Right lung (tissue), 5 donors: ENCODE data around the gene GALNT14. TPM values are rescaled to one million over a fixed set of nuclear protein-coding genes. Genes with fewer than 3 reads are reported as not detected.
"Not testable (repeated sequence)": the region's sequence is repeated elsewhere in the genome, so short reads cannot be mapped to it uniquely, and the experiment has no call there.

ENCODE experiments used
- DNase-seq, 2 donors: peaks; one replicate each; pipeline ENCODE4 v3.0.0-alpha.2; 2013
- polyA plus RNA-seq, 5 donors: library from polyadenylated mRNA; unstranded; fragments of 120-200 nt; gene quantifications; one replicate each; pipeline versions ENCODE4 v1.2.1 to v1.2.3, GENCODE V29; 2013; ENCODE audit warnings: inconsistent platforms in 1 of 5, low replicate concordance in 1 of 5; ENCODE audit not compliant: insufficient read length in 5 of 5, insufficient read depth in 1 of 5

The GALNT14 gene
- polyA plus RNA-seq, 5 donors = 4.4 to 7.6 (median 5.4) TPM

DNA sequence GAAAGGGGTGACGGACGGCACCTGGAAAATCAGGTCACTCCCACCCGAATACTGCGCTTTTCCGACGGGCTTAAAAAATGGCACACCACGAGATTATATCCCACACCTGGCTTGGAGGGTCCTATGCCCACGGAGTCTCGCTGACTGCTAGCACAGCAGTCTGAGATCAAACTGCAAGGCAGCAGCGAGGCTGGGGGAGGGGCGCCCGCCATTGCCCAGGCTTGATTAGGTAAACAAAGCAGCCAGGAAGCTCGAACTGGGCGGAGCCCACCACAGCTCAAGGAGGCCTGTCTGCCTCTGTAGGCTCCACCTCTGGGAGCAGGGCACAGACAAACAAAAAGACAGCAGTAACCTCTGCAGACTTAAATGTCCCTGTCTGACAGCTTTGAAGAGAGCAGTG lies 233.8 kb downstream of the GALNT14 start:
- DNase-seq = not testable (repeated sequence)

DNA sequence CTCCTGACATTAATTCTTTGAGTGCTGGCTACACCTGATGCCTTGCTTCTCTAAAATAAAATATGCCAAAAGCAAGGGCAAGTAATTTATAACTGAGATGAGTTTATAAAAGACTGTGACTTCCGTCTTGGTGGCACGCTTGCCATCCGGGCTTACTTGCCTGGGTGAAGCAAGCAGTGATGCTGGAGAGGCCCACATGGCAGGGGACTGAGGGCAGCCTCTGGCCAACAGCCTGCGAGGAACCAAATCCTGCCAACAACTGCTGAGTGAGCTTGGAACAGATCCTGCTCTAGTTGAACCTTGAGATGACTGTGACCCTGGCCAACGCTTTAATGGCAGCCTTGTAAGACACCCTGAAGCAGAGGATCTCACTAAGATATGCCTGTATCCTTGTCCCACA lies 234.9 kb downstream of the GALNT14 start:
- no peak for DNase-seq

GRCh38 chr2:30900381-30900780 lies 237.9 kb downstream of the GALNT14 start:
- DNase-seq = peak; percentile 62 to 75

GRCh38 chr2:30899516-30900054 lies 238.7 kb downstream of the GALNT14 start:
- no peak for DNase-seq

GRCh38 chr2:30897539-30897938 lies 240.7 kb downstream of the GALNT14 start:
- no peak for DNase-seq

- DNase-seq = no peak
Observed at GRCh38 chr2:30894498-30895119, 243.6 kb downstream of the GALNT14 start.

DNA sequence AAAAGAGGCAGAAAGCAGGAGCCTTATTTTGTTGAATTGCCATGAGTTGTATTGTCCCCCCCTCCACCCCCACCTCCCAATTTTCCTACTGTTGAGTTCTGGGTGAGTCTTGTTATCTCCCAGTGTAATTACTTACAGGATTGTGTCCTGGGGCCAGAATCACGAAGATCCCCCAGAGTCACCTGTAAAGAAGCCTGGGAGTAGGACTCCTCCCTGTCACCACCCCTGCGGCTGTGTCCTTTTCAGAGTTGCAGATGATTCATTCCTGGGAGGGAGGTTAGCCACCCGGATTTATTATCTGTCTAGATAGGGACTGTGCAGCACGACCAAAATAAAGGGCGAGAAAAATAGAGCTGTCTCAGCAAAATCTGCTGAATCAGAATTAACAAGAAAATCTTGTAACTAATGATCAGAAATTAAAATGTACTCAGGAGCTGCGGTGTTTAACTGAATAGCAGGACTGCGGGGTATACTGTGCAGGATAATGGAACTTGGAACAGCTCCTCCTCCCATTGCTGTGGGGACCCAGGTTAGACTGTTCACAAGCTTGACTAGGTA lies 249.3 kb downstream of the GALNT14 start:
- no peak for DNase-seq

- DNase-seq = no peak
Observed at GRCh38 chr2:30886080-30886479, 252.2 kb downstream of the GALNT14 start.

DNA sequence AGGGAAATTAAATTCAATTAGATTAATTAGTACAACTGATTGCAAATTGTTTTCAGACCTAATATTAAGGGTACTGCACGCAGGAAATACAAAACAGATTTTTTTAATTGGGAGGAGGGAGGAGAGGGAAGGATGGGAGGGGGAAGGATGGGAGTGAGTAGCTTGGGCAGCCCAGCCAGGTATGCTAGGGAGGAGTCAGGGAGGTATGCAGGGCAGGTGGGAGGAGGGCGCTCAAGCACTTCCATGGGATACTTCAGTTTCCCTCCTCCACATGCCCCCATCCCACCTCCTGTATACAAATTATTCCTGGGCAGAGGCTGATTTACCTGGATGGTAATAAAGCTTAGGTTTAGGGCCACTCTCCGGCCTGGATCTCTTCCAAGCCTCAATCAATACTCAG lies 254.4 kb downstream of the GALNT14 start:
- DNase-seq = no peak

DNA sequence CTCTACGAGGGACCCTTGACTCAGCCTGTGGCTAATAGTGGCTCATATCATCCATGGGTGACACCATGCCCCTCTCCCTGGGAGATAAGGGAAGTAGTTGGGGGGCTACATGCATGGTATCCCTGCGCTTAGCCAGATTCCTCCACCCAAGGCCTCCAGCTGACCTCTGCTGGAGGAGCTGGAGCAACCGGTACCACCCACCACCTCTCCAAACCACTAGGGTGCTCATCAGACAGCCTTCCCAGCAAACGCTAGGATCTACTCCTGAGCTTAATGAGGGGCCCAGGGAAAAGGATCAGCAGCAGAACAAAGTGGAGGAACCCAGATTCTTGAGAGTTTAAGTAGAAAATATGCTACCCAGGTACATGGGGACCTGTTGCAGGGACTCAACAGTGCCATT lies 255.1 kb downstream of the GALNT14 start:
- DNase-seq = no peak

GRCh38 chr2:30880516-30880915 lies 257.7 kb downstream of the GALNT14 start:
- no peak for DNase-seq

- DNase-seq = no peak
Observed at GRCh38 chr2:30877833-30878232, 260.4 kb downstream of the GALNT14 start.

GRCh38 chr2:30872797-30873196 lies 265.4 kb downstream of the GALNT14 start:
- DNase-seq = no peak

DNA sequence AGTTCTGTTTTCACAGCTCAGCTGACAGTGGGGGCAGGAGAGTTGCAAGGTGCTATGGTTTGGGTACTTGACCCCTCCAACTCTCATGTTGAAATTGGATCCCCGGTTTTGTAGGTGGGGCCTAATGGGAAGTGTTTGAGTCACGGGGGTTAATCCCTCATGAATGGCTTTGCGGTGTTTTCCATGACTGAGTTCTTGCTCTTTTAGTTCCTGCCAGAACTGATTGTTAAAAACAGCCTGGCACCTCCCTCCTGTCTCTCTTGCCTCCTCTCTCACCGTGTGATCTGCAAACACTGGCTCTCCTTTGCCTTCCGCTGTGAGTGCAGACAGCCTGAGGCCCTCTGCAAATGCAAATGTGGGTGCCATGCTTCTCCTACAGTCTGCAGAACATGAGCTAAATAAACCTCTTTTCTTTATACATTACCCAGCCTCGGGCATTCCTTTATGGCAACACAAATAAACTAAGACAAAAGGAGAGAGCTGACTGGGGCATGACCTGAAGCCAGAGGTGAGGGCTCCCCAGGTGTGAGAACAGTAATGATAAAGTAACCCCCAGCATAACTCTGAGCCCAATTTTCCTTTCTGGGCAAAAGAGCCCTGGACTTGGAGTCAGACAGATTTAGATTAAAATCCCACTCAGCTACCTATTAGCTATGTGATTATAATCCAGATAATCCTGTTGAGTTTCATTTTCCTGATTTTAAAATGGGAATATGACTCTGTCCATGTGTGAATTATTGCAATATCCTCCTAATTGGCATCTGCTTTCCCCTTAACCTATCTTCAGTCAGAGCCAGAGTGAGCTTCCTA lies 266.1 kb downstream of the GALNT14 start:
- DNase-seq = peak; percentile 25 to 48

- no peak for DNase-seq
Observed at GRCh38 chr2:30871440-30871839, 266.8 kb downstream of the GALNT14 start.

DNA sequence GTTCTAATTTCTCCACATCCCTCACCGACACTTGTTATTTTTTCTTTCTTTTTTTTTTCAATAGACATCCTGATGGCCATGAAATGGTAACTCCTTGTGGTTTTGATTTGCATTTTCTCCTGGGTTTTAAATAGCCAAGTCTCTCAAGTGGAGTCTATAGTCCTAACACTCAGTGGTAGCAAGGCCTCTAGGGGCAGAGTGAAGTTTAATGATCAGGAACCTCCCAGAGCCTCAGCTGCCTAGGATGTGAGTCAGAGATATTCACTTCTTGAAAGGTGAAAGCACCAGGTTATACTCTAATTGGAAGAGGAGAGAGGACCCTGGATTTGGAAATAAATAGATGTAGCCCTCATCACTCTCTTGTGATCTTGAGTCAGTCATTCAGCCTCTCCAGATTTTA lies 268.3 kb downstream of the GALNT14 start:
- no peak for DNase-seq

DNA sequence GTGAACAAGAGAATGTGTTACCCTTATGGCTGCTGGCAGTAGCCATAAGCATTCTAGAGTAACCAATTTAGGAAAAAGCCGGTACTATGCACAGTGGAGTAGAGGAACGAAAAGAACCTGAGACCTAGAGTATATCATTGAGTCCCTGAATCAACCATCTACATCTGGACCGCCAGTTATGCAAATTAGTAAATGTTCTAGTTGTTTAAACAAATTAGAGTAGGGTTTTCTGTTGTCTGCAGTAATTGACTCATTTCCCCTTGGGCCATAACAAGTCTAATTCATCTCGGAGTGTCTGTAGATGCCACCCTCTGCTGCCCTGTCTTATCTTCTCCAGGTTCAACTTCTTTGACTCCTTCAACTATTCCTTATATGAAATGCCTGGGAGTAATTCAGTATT lies 270.9 kb downstream of the GALNT14 start:
- DNase-seq = no peak

DNA sequence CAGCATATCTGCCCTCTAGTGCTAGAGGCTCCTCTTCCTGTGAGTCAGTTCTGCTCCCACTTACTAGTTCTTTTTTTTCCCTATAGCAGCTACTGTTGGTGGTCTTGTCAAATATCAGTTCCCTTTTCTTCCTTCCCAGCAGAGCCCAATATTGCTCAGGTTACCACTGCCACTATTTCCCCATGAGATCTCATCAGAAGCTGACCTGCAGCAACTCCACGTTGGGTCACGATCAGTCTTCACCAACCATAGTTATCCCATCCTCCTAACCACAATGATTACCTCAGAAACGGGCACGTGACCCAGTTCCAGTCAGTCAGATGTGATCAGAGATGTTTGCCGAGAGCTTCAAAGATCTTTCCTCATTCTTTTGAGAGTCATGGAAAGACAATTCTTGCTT lies 271.3 kb downstream of the GALNT14 start:
- DNase-seq = no peak

GRCh38 chr2:30865892-30866681 lies 272.2 kb downstream of the GALNT14 start:
- no peak for DNase-seq

GRCh38 chr2:30865243-30865642 lies 273.0 kb downstream of the GALNT14 start:
- DNase-seq = no peak

GRCh38 chr2:30862054-30862651 lies 276.1 kb downstream of the GALNT14 start:
- peak; percentile 37 to 58 for DNase-seq

GRCh38 chr2:30860726-30861125 lies 277.5 kb downstream of the GALNT14 start:
- peak; percentile 7 to 23 for DNase-seq
